SIG-M5 (cell line): ENCODE measurements around the gene ARX.

ENCODE experiments used
- DNase-seq: peaks from one replicate; lab custom pipeline; 2025; lab: John Stamatoyannopoulos, UW

ARX gene

GRCh38 chrX:25001808-25002660 is 13.7 kb downstream of the ARX start:
- DNase-seq, result no peak

- no peak for DNase-seq
These were observed 16.3 kb downstream of the ARX start for GRCh38 chrX:24999511-24999910.

GRCh38 chrX:24996096-24996709 is 19.6 kb downstream of the ARX start:
- DNase-seq, result no peak

- no peak for DNase-seq
These were observed 21.9 kb downstream of the ARX start for GRCh38 chrX:24993879-24994278.

GRCh38 chrX:24990535-24990934 is 25.2 kb downstream of the ARX start:
- DNase-seq, result no peak

- no peak for DNase-seq
These were observed 27.5 kb downstream of the ARX start for GRCh38 chrX:24988314-24988713.

GRCh38 chrX:24987731-24988130 is 28.0 kb downstream of the ARX start:
- DNase-seq, result no peak

- no peak for DNase-seq
These were observed 30.6 kb downstream of the ARX start for GRCh38 chrX:24985120-24985519.

GRCh38 chrX:24983931-24984330 is 31.8 kb downstream of the ARX start:
- DNase-seq, result no peak

- no peak for DNase-seq
These were observed 33.3 kb downstream of the ARX start for GRCh38 chrX:24982306-24982965.

- DNase-seq, result no peak
These were observed 34.7 kb downstream of the ARX start for GRCh38 chrX:24981030-24981429.

- DNase-seq, result no peak
These were observed 36.7 kb downstream of the ARX start for GRCh38 chrX:24979081-24979480.

GRCh38 chrX:24969812-24970211 is 46.0 kb downstream of the ARX start:
- DNase-seq, result no peak

GRCh38 chrX:24965372-24965771 is 50.4 kb downstream of the ARX start:
- DNase-seq, result no peak

GRCh38 chrX:24963823-24964222 is 51.9 kb downstream of the ARX start:
- no peak for DNase-seq

GRCh38 chrX:24961809-24962208 is 54.0 kb downstream of the ARX start:
- DNase-seq, result no peak

- no peak for DNase-seq
These were observed 58.9 kb downstream of the ARX start for GRCh38 chrX:24956828-24957227.

GRCh38 chrX:24955372-24955930 is 60.3 kb downstream of the ARX start:
- no peak for DNase-seq

- no peak for DNase-seq
These were observed 61.0 kb downstream of the ARX start for GRCh38 chrX:24954732-24955131.
